ENCODE results near the gene SPACA4.
"Not testable (repeated sequence)": the region's sequence is repeated elsewhere in the genome, so short reads cannot be mapped to it uniquely, and the experiment has no call there.

The SPACA4 gene, protein sequence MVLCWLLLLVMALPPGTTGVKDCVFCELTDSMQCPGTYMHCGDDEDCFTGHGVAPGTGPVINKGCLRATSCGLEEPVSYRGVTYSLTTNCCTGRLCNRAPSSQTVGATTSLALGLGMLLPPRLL

DNA sequence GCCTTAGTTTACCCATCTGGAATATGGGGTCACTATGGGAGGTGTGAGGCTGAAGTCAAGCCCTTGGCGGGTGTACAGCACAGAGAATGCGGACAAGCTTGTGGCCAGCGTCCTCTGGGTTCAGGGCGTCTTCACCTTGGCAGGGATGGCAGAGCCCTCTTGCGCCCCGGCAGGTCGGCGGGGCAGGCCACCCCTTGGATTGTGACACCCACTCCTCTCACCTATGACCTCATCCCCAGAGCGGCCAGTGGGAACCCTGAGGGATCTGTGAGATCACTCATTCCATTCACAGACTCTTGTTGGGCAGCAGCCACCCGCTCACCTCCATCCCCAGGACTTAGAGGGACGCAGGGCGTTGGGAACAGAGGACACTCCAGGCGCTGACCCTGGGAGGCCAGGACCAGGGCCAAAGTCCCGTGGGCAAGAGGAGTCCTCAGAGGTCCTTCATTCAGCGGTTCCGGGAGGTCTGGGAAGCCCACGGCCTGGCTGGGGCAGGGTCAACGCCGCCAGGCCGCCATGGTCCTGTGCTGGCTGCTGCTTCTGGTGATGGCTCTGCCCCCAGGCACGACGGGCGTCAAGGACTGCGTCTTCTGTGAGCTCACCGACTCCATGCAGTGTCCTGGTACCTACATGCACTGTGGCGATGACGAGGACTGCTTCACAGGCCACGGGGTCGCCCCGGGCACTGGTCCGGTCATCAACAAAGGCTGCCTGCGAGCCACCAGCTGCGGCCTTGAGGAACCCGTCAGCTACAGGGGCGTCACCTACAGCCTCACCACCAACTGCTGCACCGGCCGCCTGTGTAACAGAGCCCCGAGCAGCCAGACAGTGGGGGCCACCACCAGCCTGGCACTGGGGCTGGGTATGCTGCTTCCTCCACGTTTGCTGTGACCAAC is at the start of gene SPACA4:
SPACA4 (plus strand) TSS at position 280 of the 896 bp plus-strand sequence; CDS start at position 517, 237 bp downstream.
- DNase-seq = no peak

DNA sequence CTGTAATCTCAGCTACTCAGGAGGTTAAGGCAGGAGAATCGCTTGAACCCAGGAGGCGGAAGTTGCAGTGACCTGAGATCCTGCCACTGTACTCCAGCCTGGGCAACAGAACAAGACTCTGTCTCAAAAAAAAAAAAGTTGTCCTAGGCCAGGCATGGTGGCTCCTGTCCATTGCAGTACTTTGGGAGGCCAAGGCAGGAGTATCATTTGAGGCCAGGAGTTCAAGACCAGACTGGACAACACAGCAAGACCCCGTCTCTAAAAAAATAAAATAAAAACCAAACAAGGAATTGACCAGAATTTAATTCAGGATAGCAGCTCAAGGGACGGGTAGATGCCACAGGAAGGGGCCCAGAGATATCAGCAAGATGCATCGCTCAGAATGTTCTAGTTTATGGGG is 49.7 kb upstream of the SPACA4 start:
- no peak for DNase-seq

DNA sequence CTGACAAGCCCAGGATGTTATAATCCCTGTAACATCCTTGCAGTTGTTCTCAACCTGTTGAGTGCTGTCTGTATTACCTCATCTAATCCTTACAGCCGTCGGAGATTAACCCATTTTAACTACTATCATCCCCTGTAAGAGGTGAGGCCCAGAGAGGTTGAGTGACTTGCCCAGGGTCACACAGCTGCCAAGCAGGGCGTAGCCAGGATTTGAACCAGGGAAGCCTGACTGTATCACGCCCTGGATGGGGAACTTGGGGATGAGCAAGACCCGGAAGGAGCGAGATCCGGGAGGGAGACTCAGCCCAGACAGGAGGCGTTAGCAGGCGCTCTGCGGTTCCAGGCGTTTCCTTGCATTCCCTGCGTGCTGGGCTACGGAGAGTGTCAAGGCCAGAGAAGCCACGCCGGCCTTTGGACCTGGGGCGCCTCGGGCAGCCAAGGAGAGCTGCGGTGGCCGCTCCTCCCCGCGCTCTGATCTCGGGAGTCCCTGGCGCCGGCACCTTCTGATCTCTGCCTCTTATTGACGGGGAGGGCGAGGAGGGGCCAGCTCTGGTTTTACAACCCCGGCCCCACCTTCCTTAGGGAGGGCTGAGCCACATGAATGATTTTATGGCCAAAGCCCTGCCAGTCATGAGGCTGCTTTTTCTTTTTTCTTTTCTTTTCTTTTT is 48.4 kb upstream of the SPACA4 start:
- DNase-seq = no peak

DNA sequence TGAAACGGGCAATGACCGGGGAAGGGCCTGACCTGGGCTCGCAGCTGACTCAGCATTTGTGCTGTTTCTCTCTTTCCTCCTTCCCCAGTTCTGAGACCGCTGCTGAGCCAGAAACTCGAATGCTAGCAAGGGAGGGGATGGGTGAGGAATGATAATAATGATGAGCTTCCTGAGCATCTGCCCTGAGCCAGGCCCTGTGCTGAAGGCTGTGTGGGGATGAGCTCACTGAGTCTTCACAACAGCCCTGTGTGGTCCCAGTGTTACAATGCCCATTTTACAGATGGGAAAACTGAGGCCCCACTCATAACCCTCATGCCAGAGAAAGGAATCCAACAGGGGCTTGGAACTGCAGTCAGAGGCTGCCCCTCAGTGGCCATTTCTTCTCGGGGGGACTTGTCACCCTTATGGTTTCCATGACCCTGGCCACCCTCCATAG is 46.4 kb upstream of the SPACA4 start:
- no peak for DNase-seq

DNA sequence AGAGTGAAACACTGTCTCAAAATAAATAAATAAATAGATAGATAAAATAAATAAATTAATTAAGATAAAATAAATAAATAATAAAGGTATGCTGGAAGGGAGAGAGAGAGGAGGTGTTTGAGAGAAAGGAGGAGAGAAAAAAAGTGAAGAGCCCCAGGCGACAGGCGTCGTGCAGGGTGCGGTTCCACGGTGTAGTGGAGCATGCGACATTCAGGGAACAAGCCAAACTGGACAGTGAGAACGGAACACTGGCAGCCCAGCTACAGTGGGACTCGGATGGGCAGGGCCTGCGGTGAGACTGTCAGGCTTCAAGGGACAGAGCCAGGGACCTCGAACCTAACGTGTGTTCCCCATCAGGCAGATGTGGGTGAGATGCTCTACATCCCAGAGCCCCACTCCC is 45.1 kb upstream of the SPACA4 start:
- no peak for DNase-seq

DNA sequence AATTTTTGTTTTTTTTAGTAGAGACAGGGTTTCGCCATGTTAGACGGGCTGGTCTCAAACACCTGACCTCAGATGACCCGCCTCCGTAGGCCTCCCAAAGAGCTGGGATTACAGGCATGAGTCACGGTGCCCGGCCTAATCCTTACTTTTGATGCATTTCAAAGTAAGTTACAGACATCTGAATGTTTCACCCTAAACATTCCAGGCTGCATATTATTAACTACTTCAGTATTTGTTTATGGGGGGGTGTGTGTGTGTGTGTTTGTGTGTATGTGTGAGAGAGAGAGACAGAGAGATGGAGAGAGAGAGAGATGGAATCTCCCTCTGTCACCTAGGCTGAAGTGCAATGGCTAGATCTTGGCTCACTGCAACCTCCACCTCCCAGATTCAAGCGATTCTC is 41.5 kb upstream of the SPACA4 start:
- no peak for DNase-seq

DNA sequence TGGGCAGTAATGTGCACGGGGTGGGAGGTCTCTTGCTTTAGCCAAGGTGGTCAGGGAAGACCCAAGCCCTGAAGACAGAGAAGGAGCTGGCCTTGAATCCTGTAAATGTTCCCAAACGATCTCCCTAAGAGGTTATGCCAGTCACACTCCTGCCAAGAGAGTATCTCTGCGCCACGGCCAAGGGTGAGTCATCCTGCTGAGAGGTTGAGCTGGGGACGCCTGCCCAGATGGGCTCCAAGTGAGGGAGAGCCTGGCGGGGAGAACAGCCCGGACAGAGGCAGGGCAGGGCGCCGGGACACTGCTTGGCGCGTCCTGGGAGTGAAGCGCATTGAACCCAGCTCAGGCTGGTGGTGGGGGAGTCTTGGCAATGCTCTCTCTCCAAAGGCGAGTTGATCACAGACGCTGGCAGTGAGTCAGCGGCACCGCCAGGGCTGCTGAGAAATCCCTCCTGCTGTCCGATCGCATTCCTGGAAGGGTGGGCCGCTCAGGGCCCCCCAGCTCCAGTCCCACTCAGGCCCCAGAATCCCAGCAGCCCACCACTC is 38.1 kb upstream of the SPACA4 start:
- no peak for DNase-seq

DNA sequence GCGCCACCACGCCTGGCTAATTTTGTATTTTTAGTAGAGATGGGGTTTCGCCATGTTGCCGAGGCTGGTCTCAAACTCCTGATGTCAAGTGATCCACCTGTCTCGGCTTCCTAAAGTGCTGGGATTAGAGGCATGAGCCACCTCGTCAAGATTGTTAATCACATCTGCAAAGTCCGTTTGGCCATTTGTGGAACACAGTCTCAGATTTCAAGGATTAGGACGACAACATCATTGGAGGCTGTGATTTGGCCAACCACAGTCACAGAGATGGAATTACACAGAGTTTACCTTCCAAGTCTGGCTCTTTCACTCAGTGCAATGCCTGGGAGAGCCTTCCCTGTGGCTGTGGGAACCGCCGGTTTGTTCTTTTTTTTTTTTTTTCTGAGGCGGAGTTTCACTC is 36.7 kb upstream of the SPACA4 start:
- DNase-seq = no peak

DNA sequence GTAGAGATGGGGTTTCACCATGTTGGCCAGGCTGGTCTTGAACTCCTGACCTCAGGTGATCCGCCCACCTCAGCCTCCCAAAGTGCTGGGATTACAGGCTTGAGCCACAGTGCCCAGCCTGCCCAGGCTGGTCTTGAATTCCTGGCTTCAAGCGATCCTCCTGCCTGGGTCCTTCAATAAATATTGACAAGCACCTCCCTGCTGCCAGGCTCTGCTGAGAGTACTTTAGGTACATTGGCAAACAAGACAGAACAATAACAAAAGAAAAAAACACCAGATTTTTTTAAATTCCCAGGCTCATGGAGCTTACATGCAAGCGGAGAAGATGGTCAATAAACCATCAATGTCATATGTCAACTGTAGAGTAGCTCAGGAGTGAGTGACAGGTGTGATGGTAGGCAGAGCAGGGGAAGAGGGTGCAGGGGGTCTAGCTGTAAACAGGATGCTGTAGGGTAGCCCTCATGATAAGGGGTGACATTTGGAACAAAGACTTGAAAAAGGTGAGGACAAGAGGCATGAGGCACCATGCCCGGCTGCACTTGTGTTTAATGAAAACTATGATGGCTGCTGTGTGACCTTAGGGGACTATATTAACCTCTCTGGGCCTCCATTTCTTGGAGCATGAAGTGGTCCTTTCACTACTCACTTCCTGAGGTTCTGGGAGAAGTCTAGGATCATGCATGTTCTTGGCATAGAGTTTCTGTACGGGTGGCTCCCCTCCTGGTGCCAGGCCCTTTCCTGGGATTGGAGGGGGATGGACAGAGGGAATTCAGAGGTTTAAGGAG is 35.0 kb upstream of the SPACA4 start:
- DNase-seq = no peak

DNA sequence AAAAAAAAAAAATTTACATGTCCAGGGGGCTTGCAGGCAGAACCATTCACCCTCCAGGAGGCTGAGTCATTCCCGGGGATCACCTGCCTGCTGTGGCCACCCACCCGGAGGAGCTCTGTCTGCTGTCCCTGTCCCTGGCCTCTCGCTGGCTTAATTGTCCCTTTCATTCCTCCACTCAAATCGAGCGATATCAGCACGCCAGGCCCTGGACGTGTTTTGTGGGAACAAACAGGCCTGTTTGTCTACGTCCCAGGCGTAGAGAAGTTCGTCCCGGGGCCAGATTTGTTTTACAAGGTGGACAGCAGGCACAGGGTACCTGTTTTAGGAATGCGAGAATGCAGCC is 33.4 kb upstream of the SPACA4 start:
- no peak for DNase-seq

DNA sequence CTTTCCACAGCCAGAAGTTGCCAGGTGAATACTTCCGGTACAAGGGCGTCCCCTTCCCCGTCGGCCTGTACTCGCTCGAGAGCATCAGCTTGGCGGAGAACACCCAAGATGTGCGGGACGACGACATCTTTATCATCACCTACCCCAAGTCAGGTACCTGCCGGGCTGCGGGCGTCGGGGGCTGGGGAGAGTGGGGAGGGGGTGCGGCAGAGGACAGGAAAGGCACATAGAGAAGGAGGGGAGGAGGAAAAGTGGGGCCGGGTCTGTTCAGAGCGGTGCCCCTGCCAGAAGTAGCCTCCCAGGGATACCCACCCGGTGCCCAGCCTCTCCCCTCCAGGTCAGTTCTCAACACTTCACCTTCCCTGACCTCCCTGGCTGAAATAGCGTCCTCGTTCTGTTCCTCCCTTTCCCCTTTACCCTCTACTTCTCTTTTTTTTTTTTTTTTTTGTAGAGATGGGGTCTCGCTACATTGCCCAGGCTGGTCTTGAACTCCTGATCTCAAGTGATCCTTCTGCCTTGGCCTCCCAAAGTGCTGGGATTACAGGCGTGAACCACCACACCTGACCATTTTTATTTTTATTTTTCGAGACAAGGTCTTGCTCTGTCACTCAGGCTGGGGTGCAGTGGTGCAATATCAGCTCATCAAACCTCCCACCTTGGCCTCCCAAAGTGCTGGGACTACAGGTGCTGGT is 30.5 kb upstream of the SPACA4 start:
- DNase-seq = no peak

DNA sequence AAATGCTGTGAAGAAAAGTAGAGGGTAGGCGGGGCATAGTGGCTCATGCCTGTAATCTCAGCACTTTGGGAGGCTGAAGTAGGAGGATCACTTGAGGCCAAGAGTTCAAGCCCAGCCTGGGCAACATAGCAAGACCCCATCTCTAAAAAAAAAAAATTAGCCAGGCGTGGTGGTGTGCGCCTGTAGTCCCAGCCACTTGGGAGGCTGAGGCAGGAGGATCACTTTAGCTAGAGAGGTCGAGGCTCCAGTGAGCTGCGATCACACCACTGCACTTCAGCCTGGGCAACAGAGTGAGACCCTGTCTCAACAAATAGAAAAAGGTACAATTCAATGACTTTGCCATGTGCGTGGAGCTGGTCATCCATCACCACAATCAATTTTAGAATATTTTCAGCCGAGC is 28.6 kb upstream of the SPACA4 start:
- DNase-seq = not testable (repeated sequence)

DNA sequence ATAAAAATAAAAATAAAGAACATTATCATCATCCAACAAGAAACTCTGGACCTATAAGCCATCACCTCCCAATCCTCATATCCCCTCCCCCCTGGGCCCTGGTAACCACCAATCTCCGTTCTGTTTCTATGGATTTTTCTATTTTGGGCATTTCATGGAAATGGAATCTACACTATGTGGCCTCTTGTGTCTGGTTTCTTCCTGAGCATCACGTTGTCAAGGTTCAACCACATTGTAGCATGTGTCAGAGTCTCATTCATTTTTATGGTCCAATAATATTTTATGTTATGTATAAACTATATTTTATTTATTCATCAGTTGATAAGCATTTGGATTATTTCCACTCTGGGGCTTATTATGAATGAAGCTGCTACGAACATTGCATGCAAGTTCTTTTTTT is 27.7 kb upstream of the SPACA4 start:
- DNase-seq = no peak

DNA sequence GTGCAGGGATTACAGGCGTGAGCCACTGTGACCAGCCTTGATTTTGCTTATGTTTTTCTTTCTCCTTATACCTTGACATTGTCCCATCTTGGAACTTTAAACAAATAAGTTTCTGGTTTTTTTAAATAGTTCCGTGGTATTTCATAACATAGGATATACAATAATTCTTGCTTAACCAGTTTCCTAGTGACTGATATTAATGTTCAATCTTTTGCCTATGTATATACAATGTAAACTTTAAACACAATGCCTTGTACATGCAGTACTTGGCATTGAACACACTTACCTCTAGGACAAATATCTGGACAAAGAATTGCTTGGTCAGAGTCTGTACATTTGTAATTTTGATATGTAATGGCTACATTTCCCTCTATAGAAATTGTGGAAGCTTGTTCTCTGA is 24.4 kb upstream of the SPACA4 start:
- DNase-seq = no peak

DNA sequence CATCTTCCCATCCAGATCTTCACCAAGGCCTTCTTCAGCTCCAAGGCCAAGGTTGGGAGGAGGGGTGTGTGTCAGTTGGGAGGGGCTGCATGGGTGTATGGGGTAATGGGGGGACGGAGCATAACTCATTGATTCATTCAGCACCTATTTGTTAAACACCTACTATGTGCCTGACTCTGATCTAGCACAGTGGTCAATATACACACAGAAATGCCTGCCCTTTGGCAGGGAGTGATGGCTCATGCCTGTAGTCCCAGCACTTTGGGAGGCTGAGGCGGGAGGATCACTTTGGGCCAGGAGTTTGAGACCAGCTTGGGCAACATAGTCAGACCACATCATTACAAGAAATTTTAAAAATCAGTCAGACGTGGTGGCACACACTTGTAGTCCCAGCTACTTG is 19.2 kb upstream of the SPACA4 start:
- DNase-seq = no peak

DNA sequence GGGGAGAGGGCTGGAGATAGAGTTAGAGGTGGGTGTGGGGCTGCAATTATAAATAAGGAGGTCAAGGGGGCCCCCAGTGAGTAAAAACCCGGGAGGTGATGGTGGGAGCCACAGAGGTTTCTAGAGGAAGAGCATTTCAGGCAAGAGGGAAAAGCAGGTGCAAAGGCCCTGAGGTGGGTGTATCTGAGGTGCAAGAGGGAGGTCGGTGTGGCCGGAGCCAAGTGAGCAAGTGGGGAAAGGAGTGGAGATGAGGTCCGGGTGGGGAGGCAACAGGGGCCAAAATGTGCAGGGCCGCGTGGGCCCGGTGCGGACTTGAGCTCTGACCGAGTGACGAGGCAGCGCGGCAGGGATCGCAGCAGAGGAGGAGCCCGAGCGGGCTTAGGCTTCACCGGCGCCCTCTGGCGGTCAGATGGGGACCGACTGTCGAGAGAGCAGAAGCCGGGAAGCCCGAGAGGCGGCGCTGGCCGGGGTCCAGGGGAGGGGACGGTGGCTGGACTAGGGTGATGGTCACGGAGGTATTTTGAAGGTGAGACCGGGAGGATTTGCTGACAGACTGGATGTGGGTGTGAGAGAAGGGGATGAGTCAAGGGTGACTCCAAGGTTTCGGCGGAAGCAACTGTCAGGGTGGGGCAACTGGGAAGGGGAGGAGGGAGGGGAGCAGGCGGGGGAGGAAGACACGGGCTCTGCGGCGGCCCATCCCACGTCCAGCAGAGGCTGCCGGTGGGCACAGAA is 17.7 kb upstream of the SPACA4 start:
- DNase-seq = peak; percentile 58 to 88 (median 80)

DNA sequence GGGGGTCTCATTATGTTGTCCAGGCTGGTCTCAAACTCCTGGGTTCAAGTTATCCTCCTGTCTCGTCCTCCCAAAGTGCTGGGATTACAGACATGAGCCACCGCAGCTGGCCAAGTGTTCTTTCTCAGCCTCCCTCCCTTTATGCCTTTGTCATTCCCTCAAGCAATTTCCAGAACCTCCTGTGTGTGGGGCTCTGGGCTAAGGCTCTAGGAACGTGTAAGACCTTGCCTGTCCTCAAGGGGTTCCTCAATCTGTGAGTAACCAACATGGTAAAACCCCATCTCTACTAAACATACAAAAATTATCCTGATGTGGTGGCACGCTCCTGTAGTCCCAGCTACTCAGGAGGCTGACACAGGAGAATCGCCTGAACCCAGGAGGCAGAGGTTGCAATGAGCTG is 15.5 kb upstream of the SPACA4 start:
- no peak for DNase-seq

DNA sequence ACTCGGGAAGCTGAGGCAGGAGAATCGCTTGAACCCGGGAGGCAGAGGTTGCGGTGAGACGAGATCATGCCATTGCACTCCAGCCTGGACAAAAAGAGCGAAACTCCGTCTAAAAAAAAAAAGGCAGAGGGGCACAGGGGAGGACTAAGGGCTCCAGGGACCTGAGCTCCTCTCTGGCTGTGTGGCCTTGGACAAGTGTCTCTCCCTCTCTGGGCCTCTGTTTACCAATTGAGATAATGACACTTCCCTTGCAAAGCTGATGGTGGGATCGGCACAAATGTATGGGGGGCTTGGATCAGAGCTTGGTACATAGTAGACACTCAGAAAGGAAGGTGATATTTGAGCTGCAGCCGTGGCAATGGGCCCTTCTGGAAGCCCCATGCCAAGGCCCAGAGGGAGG is 11.4 kb upstream of the SPACA4 start:
- no peak for DNase-seq

DNA sequence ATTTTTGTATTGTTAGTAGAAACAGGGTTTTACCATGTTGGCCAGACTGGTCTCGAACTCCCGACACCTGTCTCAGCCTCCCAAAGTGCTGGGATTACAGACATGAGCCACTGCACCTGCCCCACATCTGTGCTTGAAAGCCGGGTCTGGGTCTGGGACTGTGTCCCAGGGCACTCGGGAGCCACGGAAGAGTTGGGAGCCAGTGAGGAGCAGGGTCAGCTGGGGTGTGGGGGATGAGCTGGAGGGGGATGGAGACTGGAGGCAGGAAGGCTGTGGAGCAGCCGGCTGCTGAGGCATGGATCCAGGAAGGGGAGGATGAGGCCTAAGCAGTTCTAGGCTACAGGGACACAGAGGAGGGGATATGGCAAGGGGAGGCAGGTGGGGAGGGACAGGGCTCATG is 10.7 kb upstream of the SPACA4 start:
- DNase-seq = no peak

DNA sequence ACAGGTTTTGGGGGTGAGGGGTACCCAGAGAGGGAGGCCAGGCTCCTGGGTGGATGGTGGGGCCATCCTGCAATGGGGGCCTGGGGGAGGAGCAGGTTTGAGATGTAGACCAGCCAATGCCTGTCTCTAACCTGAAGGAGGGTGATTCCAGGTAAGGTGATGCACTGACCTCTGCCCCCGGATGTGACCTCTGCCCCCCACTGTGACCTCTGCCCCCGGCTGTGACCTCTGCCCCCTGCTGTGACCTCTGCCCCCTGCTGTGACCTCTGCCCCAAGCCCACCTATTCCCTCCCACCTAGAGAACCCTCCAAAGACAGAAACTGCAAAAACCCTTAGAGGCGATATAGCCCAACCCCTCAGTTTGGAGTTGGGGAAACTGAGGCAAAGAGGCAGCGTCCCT is 10.3 kb upstream of the SPACA4 start:
- DNase-seq = no peak

DNA sequence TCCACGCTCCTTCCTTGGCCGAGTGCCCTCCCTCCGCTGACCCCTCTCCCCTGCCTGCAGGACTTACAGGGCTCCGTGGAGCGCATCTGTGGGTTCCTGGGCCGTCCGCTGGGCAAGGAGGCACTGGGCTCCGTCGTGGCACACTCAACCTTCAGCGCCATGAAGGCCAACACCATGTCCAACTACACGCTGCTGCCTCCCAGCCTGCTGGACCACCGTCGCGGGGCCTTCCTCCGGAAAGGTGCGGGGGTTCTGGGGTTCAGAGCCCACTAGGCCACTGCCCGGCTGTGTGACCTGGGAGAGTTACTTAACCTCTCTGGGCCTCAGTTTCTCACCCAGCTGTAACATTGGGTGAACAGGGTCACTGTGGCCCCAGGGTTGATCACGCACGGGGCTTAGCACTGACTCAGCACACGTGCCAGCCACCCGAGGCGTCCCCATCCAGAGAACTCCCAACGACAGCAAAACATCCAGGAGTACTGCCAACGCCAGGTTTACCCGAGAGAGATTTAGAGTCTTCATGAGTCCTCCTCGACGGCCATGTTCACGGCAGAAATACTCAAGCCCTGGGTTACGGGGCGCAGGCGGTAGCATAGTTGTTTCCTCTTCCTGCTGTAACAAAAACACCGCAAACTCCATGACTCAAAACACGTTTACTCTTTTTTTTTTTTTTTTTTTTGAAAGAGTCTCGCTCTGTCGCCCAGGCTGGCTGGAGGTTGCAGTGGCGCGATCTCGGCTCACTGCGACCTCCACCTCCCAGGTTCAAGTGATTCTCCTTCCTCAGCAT is 9.7 kb upstream of the SPACA4 start:
- DNase-seq = peak in 3 of 6 experiments; percentile 24 to 42 (median 27)
